ENCODE data around the gene BCAS3.

- no peak for TF ChIP-seq EZH2 (IDR thresholded peaks at IDR 0.05; ENCODE audit: borderline replicate concordance, insufficient read depth, low read depth, low read length, poor library complexity, severe bottlenecking)
- TF ChIP-seq, protein P1, sequence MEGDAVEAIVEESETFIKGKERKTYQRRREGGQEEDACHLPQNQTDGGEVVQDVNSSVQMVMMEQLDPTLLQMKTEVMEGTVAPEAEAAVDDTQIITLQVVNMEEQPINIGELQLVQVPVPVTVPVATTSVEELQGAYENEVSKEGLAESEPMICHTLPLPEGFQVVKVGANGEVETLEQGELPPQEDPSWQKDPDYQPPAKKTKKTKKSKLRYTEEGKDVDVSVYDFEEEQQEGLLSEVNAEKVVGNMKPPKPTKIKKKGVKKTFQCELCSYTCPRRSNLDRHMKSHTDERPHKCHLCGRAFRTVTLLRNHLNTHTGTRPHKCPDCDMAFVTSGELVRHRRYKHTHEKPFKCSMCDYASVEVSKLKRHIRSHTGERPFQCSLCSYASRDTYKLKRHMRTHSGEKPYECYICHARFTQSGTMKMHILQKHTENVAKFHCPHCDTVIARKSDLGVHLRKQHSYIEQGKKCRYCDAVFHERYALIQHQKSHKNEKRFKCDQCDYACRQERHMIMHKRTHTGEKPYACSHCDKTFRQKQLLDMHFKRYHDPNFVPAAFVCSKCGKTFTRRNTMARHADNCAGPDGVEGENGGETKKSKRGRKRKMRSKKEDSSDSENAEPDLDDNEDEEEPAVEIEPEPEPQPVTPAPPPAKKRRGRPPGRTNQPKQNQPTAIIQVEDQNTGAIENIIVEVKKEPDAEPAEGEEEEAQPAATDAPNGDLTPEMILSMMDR (IDR thresholded peaks at IDR 0.05), result no peak
Observed at GRCh38 chr17:61057257-61057656, 379.6 kb downstream of the BCAS3 start.
